ENCODE data around the gene PEX10.

The PEX10 gene

GRCh38 chr1:2435091-2435490 lies 22.7 kb upstream of the PEX10 start:
- TF ChIP-seq CTCF (conservative IDR thresholded peaks at IDR 0.05) (no peak), ZFX (IDR thresholded peaks at IDR 0.05) (no peak)
- H3K27ac ChIP-seq: no peak overlapping the region

- H3K27ac ChIP-seq: no peak overlapping the region
- no peak for TF ChIP-seq ZFX (IDR thresholded peaks at IDR 0.05)
- TF ChIP-seq CTCF (conservative IDR thresholded peaks at IDR 0.05): no peak
Measured at GRCh38 chr1:2433936-2434655, 21.7 kb upstream of the PEX10 start.

GRCh38 chr1:2433196-2433595 lies 20.8 kb upstream of the PEX10 start:
- no peak overlapping the region for H3K27ac ChIP-seq
- TF ChIP-seq CTCF (conservative IDR thresholded peaks at IDR 0.05) (no peak), ZFX (IDR thresholded peaks at IDR 0.05) (no peak)

- H3K27ac ChIP-seq: no peak overlapping the region
- TF ChIP-seq ZFX (IDR thresholded peaks at IDR 0.05) (no peak), CTCF (conservative IDR thresholded peaks at IDR 0.05) (no peak)
Measured at GRCh38 chr1:2432441-2432844, 20.1 kb upstream of the PEX10 start.

- no peak for TF ChIP-seq ZFX (IDR thresholded peaks at IDR 0.05)
- no peak for TF ChIP-seq CTCF (conservative IDR thresholded peaks at IDR 0.05)
- no peak overlapping the region for H3K27ac ChIP-seq
Measured at GRCh38 chr1:2431518-2431917, 19.2 kb upstream of the PEX10 start.

GRCh38 chr1:2431103-2431502 lies 18.7 kb upstream of the PEX10 start:
- no peak overlapping the region for H3K27ac ChIP-seq
- TF ChIP-seq CTCF (conservative IDR thresholded peaks at IDR 0.05) (no peak), ZFX (IDR thresholded peaks at IDR 0.05) (no peak)

- TF ChIP-seq ZFX (IDR thresholded peaks at IDR 0.05): no peak
- H3K27ac ChIP-seq: no peak overlapping the region
Measured at GRCh38 chr1:2430592-2430973, 18.2 kb upstream of the PEX10 start.

All from C4-2B (cell line).